GM12878 (cell line): ENCODE measurements around the gene CBX7. TPM values are rescaled to one million over a fixed set of nuclear protein-coding genes. Genes with fewer than 3 reads are reported as not detected.

ENCODE experiments used
- CBX3 ChIP-seq: fragments of 200-600 bp; sonication (generic); IDR thresholded peaks from 2 replicates; pipeline ENCODE4 v1.6.1; 2016; ENCODE audit warnings: low read depth, borderline replicate concordance
- EED ChIP-seq: sonication (generic); IDR thresholded peaks from 2 replicates; pipeline ENCODE4 v1.6.1; 2016; ENCODE audit warnings: antibody characterized with exemption, low read depth
- FOS ChIP-seq: IDR thresholded peaks from 3 replicates; pipeline ENCODE4 v1.6.1; 2011; ENCODE audit warnings: borderline replicate concordance; ENCODE audit not compliant: insufficient read length; ENCODE audit errors: extremely low read depth
- IKZF1 ChIP-seq: fragments of 450-650 bp; conservative IDR thresholded peaks from 2 replicates; pipeline ENCODE4 v1.6.1; 2017; ENCODE audit warnings: antibody characterized with exemption, mild to moderate bottlenecking
- KDM1A ChIP-seq: fragments of 200-600 bp; sonication (generic); IDR thresholded peaks from 2 replicates; pipeline ENCODE4 v1.6.1; 2016; ENCODE audit warnings: borderline replicate concordance
- NKRF ChIP-seq: fragments of 450-650 bp; conservative IDR thresholded peaks from 2 replicates; pipeline ENCODE4 v1.6.1; 2017; ENCODE audit warnings: mild to moderate bottlenecking, moderate library complexity
- RELB ChIP-seq: fragments of 450-650 bp; IDR thresholded peaks from 2 replicates; pipeline ENCODE4 v1.6.1; 2017; ENCODE audit warnings: low read depth, mild to moderate bottlenecking, moderate library complexity
- SIN3A ChIP-seq: IDR thresholded peaks from 2 replicates; pipeline ENCODE4 v1.6.1; 2012; ENCODE audit warnings: low read depth, low read length, improper control_type of control experiment
- SKIL ChIP-seq: fragments of 450-650 bp; IDR thresholded peaks from 2 replicates; pipeline ENCODE4 v1.6.1; 2017; ENCODE audit warnings: mild to moderate bottlenecking, low read depth, inconsistent platforms; ENCODE audit not compliant: poor library complexity, severe bottlenecking
- SP1 ChIP-seq: IDR thresholded peaks from one replicate; pipeline ENCODE4 v1.6.1; 2011; ENCODE audit warnings: low read depth, low read length
- SPI1 ChIP-seq: IDR thresholded peaks from 2 replicates; pipeline ENCODE4 v1.6.1; 2011; ENCODE audit warnings: low read depth, mild to moderate bottlenecking, low read length, moderate library complexity, borderline replicate concordance; ENCODE audit not compliant: insufficient read depth
- SUPT20H ChIP-seq: IDR thresholded peaks from 2 replicates; pipeline ENCODE4 v1.6.1; 2011; ENCODE audit warnings: low read depth, mild to moderate bottlenecking, low read length, moderate library complexity, borderline replicate concordance; ENCODE audit not compliant: control insufficient read depth
- TARDBP ChIP-seq: IDR thresholded peaks from 2 replicates; pipeline ENCODE4 v1.6.1; 2016; ENCODE audit warnings: borderline replicate concordance
- TBL1XR1 ChIP-seq: IDR thresholded peaks from 2 replicates; pipeline ENCODE4 v1.6.1; 2012; ENCODE audit warnings: low read depth, low read length, improper control_type of control experiment
- USF2 ChIP-seq: IDR thresholded peaks from 2 replicates; pipeline ENCODE4 v1.6.1; 2011; ENCODE audit warnings: low read depth, low read length, improper control_type of control experiment, borderline replicate concordance
- WRNIP1 ChIP-seq: IDR thresholded peaks from 2 replicates; pipeline ENCODE4 v1.6.1; 2011; ENCODE audit warnings: low read depth, low read length, improper control_type of control experiment, borderline replicate concordance
- YY1 ChIP-seq: IDR thresholded peaks from 2 replicates; pipeline ENCODE4 v1.6.1; 2011; ENCODE audit warnings: low read depth, mild to moderate bottlenecking, low read length
- ZBTB40 ChIP-seq: fragments of 450-650 bp; IDR thresholded peaks from 2 replicates; pipeline ENCODE4 v1.6.1; 2016; ENCODE audit warnings: mild to moderate bottlenecking, moderate library complexity, borderline replicate concordance
- polyA plus RNA-seq, 11 experiments: library from polyadenylated mRNA; depleted of rRNA in 4 of 11; unstranded in 6 of 11; stranded (reverse) in 5 of 11; fragments of >200 nt; fragmentation: Nextera tagmentation in 4 of 11; fragmentation: Illumina TruSeq in 1 of 11; extraction: Ambion mirVana in 4 of 11; extraction: Trizol in 1 of 11; gene quantifications; 1 replicate in 1 of 11; 2 replicates in 10 of 11; pipeline versions ENCODE4 v1.2.1 to v1.2.3, GENCODE V29; 2011 to 2016; ENCODE audit warnings: inconsistent platforms in 2 of 11, missing spikeins in 2 of 11, low read depth in 1 of 11
- total RNA-seq, 4 experiments: library from RNA; depleted of rRNA in 3 of 4; stranded (reverse); fragments of >200 nt in 3 of 4; fragmentation: Illumina TruSeq in 1 of 4; extraction: Trizol in 1 of 4; gene quantifications; 2 replicates each; pipeline versions ENCODE4 v1.2.1 to v1.2.3, GENCODE V29; 2013 to 2021

Gene CBX7
- total and polyA plus RNA-seq, 10 of the 15 experiments (the other 5 are each of a cell fraction or from before 2014, with no cell fraction given) = 0.18 to 17.2 (median 5.6) TPM

- TF ChIP-seq NKRF (peak; percentile 25; the same call in 1 of the 2 replicates), USF2 (no peak), ZBTB40 (no peak), RELB (peak; percentile 97), SP1 (peak; percentile 61), SIN3A (peak; percentile 60; the same call in 1 of the 2 replicates), KDM1A (peak; percentile 82; the same call in 1 of the 2 replicates), CBX3 (no peak), TARDBP (no peak), YY1 (0 out of 2 replicates have a peak, but pooled peaks have one; percentile 14), SPI1 (0 out of 2 replicates have a peak, but pooled peaks have one; percentile 16), WRNIP1 (no peak), TBL1XR1 (no peak), EED (peak; percentile 43; the same call in 1 of the 2 replicates), SKIL (no peak), SUPT20H (no peak), FOS (no peak), IKZF1 (peak; percentile 52)
These were observed 3.5 kb downstream of the CBX7 start (continued) for GRCh38 chr22:39148727-39149535.
